Cardiac muscle cell (in vitro differentiated cells and primary cell): ENCODE data around the gene MBNL1. TPM values are rescaled to one million over a fixed set of nuclear protein-coding genes. Genes with fewer than 3 reads are reported as not detected.

Source experiments
- DNase-seq, 2 donors: peaks; one replicate each; pipeline versions ENCODE4 v3.0.0 to v3.0.0-alpha.2; 2010 to 2017; ENCODE audit warnings: low read depth in 1 of 2, low spot score in 1 of 2
- H3K27ac ChIP-seq: fragments of 200-600 bp; sonication (generic); 2 replicates; pipeline ENCODE4 v1.5.1; 2016
- H3K27me3 ChIP-seq: fragments of 200-600 bp; sonication (generic); 2 replicates; pipeline ENCODE4 v1.6.0; 2016; ENCODE audit warnings: control low read depth
- H3K36me3 ChIP-seq: fragments of 200-600 bp; sonication (generic); 2 replicates; pipeline ENCODE4 v1.5.1; 2016; ENCODE audit warnings: control low read depth
- H3K4me1 ChIP-seq: fragments of 200-600 bp; sonication (generic); 2 replicates; pipeline ENCODE4 v1.8.1; 2017; ENCODE audit warnings: low read depth, mild to moderate bottlenecking, mixed run types
- H3K4me3 ChIP-seq: fragments of 200-600 bp; sonication (generic); 2 replicates; pipeline ENCODE4 v1.5.1; 2016; ENCODE audit warnings: mild to moderate bottlenecking
- H3K9me3 ChIP-seq: fragments of 200-600 bp; sonication (generic); 2 replicates; pipeline ENCODE4 v1.5.1; 2017; ENCODE audit warnings: low read depth, mild to moderate bottlenecking, control low read depth
- CTCF ChIP-seq: IDR thresholded peaks from 2 replicates; pipeline ENCODE4 v1.5.1; 2012; ENCODE audit warnings: low read depth, mild to moderate bottlenecking, low read length
- polyA plus RNA-seq: library from polyadenylated mRNA; unstranded; fragments of >200 nt; fragmentation: Nextera tagmentation; extraction: Ambion mirVana; gene quantifications from 2 replicates; pipeline ENCODE4 v1.2.1, GENCODE V29; 2016
- total RNA-seq: library from RNA; depleted of rRNA; stranded (reverse); fragments of >200 nt; gene quantifications from 2 replicates; pipeline ENCODE4 v1.2.3, GENCODE V29; 2016

Gene MBNL1
- total and polyA plus RNA-seq, 2 experiments from 2014 or later, result 18.1 to 75.1 TPM

- no peak for DNase-seq
- no peak overlapping the region for H3K27ac ChIP-seq
- TF ChIP-seq CTCF, result no peak
- no peaks in the 10 kb centered on the region for H3K36me3 ChIP-seq
- no peak overlapping the region for H3K4me3 ChIP-seq
- peaks cover 5% of the 10 kb centered on the region for H3K4me1 ChIP-seq
- no peaks in the 10 kb centered on the region for H3K9me3 ChIP-seq
- H3K27me3 ChIP-seq, result no peaks in the 10 kb centered on the region
Observed at GRCh38 chr3:152472672-152472954, 203.9 kb downstream of the MBNL1 start.

GRCh38 chr3:152474585-152474984 lies 205.9 kb downstream of the MBNL1 start:
- peak; percentile 73 for TF ChIP-seq CTCF
- H3K4me3 ChIP-seq, result no peak overlapping the region
- no peaks in the 10 kb centered on the region for H3K9me3 ChIP-seq
- DNase-seq, result peak; percentile 36 to 92
- H3K27ac ChIP-seq, result no peak overlapping the region
- no peaks in the 10 kb centered on the region for H3K36me3 ChIP-seq
- H3K27me3 ChIP-seq, result no peaks in the 10 kb centered on the region
- H3K4me1 ChIP-seq, result peaks cover 5% of the 10 kb centered on the region

GRCh38 chr3:152477422-152477821 lies 208.7 kb downstream of the MBNL1 start:
- Histone ChIP-seq H3K9me3 (no peaks in the 10 kb centered on the region), H3K36me3 (no peaks in the 10 kb centered on the region), H3K4me3 (no peak overlapping the region), H3K4me1 (no peaks in the 10 kb centered on the region), H3K27ac (no peak overlapping the region), H3K27me3 (no peaks in the 10 kb centered on the region)
- TF ChIP-seq CTCF, result no peak
- peak in 1 of 2 donors; percentile 26 for DNase-seq

GRCh38 chr3:152480282-152480953 lies 211.7 kb downstream of the MBNL1 start:
- Histone ChIP-seq H3K36me3 (no peaks in the 10 kb centered on the region), H3K9me3 (no peaks in the 10 kb centered on the region), H3K4me3 (no peak overlapping the region), H3K27ac (no peak overlapping the region), H3K4me1 (no peaks in the 10 kb centered on the region), H3K27me3 (no peaks in the 10 kb centered on the region)
- DNase-seq, result no peak
- TF ChIP-seq CTCF, result no peak

- H3K36me3 ChIP-seq, result no peaks in the 10 kb centered on the region
- no peaks in the 10 kb centered on the region for H3K27me3 ChIP-seq
- H3K4me3 ChIP-seq, result no peak overlapping the region
- no peak for TF ChIP-seq CTCF
- no peak for DNase-seq
- H3K4me1 ChIP-seq, result no peaks in the 10 kb centered on the region
- no peaks in the 10 kb centered on the region for H3K9me3 ChIP-seq
- no peak overlapping the region for H3K27ac ChIP-seq
Observed at GRCh38 chr3:152486364-152486763, 217.6 kb downstream of the MBNL1 start.
